ENCODE measurements around the gene SHF.

SHF gene

GRCh38 chr15:45155739-45156138, 32.0 kb downstream of the SHF start:
- DNase-seq (ENCODE audit: low read depth in 2 of 2) = no peak
- no peak overlapping the region for H3K4me3 ChIP-seq (replicated peaks in 1 of 2; ENCODE audit: low read depth in 2 of 2, low read length in 2 of 2)
- no peak for TF ChIP-seq CTCF (IDR thresholded peaks at IDR 0.05; ENCODE audit: low read depth, low read length)

GRCh38 chr15:45151998-45152828, 35.6 kb downstream of the SHF start:
- no peak for DNase-seq (ENCODE audit: low read depth in 2 of 2)
- no peak overlapping the region for H3K4me3 ChIP-seq (replicated peaks in 1 of 2; ENCODE audit: low read depth in 2 of 2, low read length in 2 of 2)
- no peak for TF ChIP-seq CTCF (IDR thresholded peaks at IDR 0.05; ENCODE audit: low read depth, low read length)

- no peak for TF ChIP-seq CTCF (IDR thresholded peaks at IDR 0.05; ENCODE audit: low read depth, low read length)
- DNase-seq (ENCODE audit: low read depth in 2 of 2) = no peak
- no peak overlapping the region for H3K4me3 ChIP-seq (replicated peaks in 1 of 2; ENCODE audit: low read depth in 2 of 2, low read length in 2 of 2)
Observed at GRCh38 chr15:45150997-45151396, 36.8 kb downstream of the SHF start.

- no peak for TF ChIP-seq CTCF (IDR thresholded peaks at IDR 0.05; ENCODE audit: low read depth, low read length)
- H3K4me3 ChIP-seq (replicated peaks in 1 of 2; ENCODE audit: low read depth in 2 of 2, low read length in 2 of 2) = no peak overlapping the region
- DNase-seq (ENCODE audit: low read depth in 2 of 2) = no peak
Observed at GRCh38 chr15:45150481-45150880, 37.3 kb downstream of the SHF start.

- no peak for DNase-seq (ENCODE audit: low read depth in 2 of 2)
- TF ChIP-seq CTCF (IDR thresholded peaks at IDR 0.05; ENCODE audit: low read depth, low read length) = no peak
- H3K4me3 ChIP-seq (replicated peaks in 1 of 2; ENCODE audit: low read depth in 2 of 2, low read length in 2 of 2) = no peak overlapping the region
Observed at GRCh38 chr15:45149060-45149459, 38.7 kb downstream of the SHF start.

- no peak overlapping the region for H3K4me3 ChIP-seq (replicated peaks in 1 of 2; ENCODE audit: low read depth in 2 of 2, low read length in 2 of 2)
- DNase-seq (ENCODE audit: low read depth in 2 of 2) = no peak
- no peak for TF ChIP-seq CTCF (IDR thresholded peaks at IDR 0.05; ENCODE audit: low read depth, low read length)
Observed at GRCh38 chr15:45148076-45149059, 39.4 kb downstream of the SHF start.

All from cardiac fibroblast (primary cell).